IPS-NIHi11 (cell line): Measurements from ENCODE around the gene SDF4.
A peak's percentile ranks its signal among the peaks of the same experiment; 100 is the strongest.

ENCODE experiments used
- DNase-seq: peaks from one replicate; pipeline ENCODE4 v3.0.0; 2012; ENCODE audit warnings: mixed read lengths, low spot score

Gene SDF4

GRCh38 chr1:1231400-1232207, at the start of gene SDF4:
SDF4 (minus strand) TSS chr1:1232001; CDS start chr1:1228772, 3,229 bp downstream.
- peak; percentile 100 for DNase-seq

- no peak for DNase-seq
These were observed 49.1 kb upstream of the SDF4 start for GRCh38 chr1:1280782-1281481.

- DNase-seq: no peak
These were observed 47.2 kb upstream of the SDF4 start for GRCh38 chr1:1279028-1279427.

GRCh38 chr1:1278620-1279019, 46.8 kb upstream of the SDF4 start:
- DNase-seq: no peak

- no peak for DNase-seq
These were observed 44.0 kb upstream of the SDF4 start for GRCh38 chr1:1275836-1276235.

GRCh38 chr1:1274931-1275431, 43.2 kb upstream of the SDF4 start:
- DNase-seq: no peak

- DNase-seq: peak; percentile 61
These were observed 42.6 kb upstream of the SDF4 start for GRCh38 chr1:1274299-1274930.

- peak; percentile 100 for DNase-seq
These were observed 41.9 kb upstream of the SDF4 start, which contains the start of gene UBE2J2 for GRCh38 chr1:1273512-1274298. UBE2J2 (minus strand) TSS chr1:1273854; CDS start chr1:1267992, 5,862 bp downstream.

GRCh38 chr1:1273209-1273511, 41.4 kb upstream of the SDF4 start:
- DNase-seq: no peak

GRCh38 chr1:1272341-1273208, 40.8 kb upstream of the SDF4 start:
- DNase-seq: no peak

- no peak for DNase-seq
These were observed 39.0 kb upstream of the SDF4 start for GRCh38 chr1:1270813-1271212.

- DNase-seq: no peak
These were observed 36.5 kb upstream of the SDF4 start for GRCh38 chr1:1268284-1268682.

- no peak for DNase-seq
These were observed 35.9 kb upstream of the SDF4 start for GRCh38 chr1:1267488-1268283.

GRCh38 chr1:1264868-1265272, 33.1 kb upstream of the SDF4 start:
- DNase-seq: peak; percentile 75

GRCh38 chr1:1264026-1264425, 32.2 kb upstream of the SDF4 start:
- DNase-seq: no peak

- no peak for DNase-seq
These were observed 31.0 kb upstream of the SDF4 start for GRCh38 chr1:1262758-1263157.

- no peak for DNase-seq
These were observed 30.3 kb upstream of the SDF4 start for GRCh38 chr1:1262071-1262470.

GRCh38 chr1:1260843-1261560, 29.2 kb upstream of the SDF4 start:
- DNase-seq: no peak

- no peak for DNase-seq
These were observed 28.3 kb upstream of the SDF4 start for GRCh38 chr1:1259951-1260600.
